HG03442 (cell line): ENCODE results near the gene CHST13.

Experiments
- ATAC-seq: cut with Tn5 transposase; IDR thresholded peaks from one replicate; pipeline ENCODE4 v1.9.1; 2021; ENCODE audit warnings: mild to moderate bottlenecking, moderate library complexity; ENCODE audit not compliant: unreplicated experiment

CHST13 gene

GRCh38 chr3:126552688-126553283 lies 28.8 kb downstream of the CHST13 start:
- no peak for ATAC-seq

DNA sequence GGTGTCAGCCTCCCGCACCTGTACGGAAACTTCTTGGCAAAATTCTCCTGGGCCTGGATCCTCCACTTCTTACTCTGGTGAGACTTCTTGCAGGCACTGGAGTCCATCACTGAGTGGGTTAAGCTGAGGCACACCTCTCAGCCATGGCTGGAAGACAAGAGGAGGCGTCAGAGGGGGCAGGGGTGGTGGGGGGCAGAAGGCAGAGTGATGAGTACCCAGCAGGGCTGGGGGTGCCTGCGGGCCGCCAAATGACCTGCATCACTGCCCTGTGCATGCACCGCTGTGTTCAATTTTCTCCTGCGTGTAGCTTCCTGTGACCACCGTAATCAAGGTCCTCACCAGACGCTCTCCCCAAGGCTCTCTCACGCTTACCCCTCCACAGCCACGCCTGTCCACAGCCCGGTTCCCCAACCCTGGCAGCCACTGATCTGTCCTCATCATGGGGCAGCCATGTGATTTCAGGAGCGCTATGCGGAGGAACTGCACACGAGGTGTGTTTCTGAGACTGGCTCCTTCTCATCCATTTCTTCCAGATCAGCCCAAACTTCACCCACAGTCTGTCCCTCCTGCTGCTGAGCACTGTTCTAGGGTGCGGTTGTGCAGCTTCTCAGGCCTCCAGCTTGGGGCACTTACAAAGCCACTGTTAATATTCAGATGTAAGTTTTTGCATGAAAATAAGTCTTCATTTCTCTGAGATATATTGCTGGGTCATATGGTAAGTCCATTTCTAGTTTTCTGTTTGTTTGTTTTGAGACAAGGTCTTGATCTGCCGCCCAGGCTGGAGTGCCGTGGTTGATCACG lies 29.5 kb downstream of the CHST13 start:
- no peak for ATAC-seq

- ATAC-seq = no peak
Observed at GRCh38 chr3:126554560-126555525, 30.9 kb downstream of the CHST13 start.

DNA sequence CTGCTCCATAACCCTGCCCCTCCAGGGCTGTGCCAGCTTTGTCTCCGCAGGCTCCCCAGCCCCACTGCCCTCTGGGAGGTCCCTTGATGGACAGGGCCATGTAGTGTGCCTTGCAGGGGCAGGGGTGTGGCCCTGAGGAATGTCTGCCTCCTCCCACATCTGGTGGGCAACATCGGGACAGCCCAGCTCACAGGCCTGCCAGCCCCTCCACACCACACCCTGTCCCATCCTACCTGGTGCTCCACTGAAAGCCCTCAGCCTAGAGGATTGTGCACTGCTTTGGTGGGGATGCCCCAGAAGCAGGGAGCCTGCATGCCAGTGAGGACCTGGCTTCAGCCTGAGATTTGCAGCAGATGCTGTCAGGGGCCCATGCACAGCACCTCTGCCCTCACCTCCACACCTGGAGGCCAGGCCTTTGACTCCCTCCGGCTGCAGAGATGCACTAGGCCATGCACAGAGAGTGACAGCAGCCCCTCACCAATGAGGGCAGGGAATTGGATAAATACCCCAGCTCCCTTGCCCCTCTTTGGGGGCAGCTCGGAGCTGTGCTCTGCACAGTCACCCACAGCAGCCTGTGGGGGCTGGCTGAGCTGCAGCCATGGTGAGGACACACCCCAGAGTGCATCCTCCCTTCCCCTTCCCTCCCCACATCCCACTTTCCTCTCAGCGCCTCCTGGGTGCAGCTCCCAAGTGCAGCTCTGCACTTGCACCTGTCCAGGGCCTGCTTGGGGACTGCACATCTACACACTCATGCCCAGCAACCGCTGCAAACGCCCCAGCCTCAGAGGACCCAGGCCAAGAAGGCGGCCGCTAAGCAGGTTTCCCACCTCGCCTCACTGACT lies 32.1 kb downstream of the CHST13 start:
- ATAC-seq = no peak

DNA sequence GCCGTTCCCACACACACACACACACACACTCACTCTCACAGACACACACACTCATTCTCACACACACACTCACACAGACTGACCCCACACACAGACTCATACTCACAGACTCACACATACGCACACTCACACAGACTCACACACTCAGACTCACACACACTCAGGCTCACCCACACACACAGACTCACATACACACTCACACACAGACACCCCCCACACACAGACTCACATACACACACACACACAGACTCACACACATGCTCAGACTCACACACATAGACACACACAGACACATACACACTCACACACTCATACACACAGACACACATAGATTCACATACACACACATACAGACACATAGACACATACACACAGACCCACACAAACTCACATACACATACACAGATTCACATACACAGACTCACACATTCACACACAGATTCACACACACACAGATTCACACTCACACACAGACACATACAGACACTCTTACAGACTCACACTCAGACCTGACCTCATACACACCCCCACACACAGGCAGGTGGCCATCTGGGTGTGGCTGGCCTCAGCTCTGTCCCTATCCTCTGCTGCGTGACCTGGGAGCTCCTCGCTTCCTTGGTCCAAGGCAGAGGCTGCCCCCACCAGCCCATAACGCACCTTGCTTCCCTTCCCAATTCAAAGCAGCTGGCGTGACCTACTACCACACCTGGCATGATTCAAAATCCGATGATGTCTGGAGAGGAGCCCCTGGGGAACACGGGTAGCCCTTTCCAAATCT lies 32.9 kb downstream of the CHST13 start:
- ATAC-seq = no peak

GRCh38 chr3:126557415-126557745 lies 33.4 kb downstream of the CHST13 start:
- ATAC-seq = no peak

GRCh38 chr3:126557761-126558160 lies 33.8 kb downstream of the CHST13 start:
- no peak for ATAC-seq

- ATAC-seq = no peak
Observed at GRCh38 chr3:126558336-126559071, 34.5 kb downstream of the CHST13 start, which contains the start of gene C3orf22. TSS of gene C3orf22 (minus strand) at chr3:126558932. CDS start at chr3:126553390, 5,542 bp downstream.

DNA sequence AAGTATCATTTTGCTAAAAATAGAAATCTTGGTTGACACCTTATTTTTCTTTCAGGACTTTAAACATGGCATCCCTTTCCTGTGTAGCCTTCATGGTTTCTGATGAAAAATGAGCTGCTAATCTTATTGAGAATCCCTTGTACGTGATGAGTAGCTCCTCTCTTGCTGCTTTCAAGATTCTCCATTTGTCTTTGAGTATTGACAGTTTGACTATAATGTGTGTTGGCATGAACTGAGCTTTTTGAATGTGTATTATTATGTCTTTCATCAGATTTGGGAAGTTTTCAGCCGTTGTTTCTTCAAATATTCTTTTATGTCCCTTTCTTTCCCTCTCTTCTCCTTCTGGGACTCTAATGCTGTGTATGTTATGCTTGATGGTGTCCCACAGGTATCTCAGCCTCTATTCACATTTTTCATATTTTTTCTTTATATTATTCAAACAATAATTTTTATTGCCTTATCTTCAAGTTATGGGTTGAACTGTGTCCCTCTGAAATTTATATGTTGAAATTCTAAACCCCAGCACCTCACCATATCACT lies 38.9 kb downstream of the CHST13 start:
- ATAC-seq = no peak

- ATAC-seq = no peak
Observed at GRCh38 chr3:126567696-126568438, 43.9 kb downstream of the CHST13 start.

DNA sequence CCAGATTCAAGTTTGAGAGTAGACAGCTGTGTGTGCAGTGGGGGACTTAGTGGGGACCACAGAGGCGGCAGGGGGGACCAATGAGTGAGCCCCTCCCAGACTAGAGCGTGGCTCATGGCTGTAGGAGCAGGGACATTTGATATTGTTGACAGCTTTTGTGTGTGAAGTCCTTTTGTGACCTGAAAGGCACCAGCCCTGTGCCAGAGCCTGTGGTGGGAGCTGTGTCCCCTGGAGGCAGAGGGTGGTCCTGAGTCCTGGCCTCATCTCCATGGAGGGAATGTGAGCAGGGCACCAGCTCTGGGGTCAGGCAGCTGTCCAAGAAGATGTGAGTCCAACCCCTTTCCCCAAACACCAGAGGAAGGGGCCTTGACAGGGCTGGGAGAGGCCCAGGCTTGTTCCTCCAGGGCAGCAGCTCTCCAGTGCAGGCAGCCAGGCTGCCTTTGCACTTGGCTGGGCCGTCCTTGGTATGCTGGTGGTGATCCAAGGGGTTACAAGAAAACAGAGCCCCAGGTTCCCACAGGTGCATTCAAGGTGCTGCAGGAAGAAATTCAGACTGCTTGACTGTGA lies 44.9 kb downstream of the CHST13 start:
- ATAC-seq = no peak

DNA sequence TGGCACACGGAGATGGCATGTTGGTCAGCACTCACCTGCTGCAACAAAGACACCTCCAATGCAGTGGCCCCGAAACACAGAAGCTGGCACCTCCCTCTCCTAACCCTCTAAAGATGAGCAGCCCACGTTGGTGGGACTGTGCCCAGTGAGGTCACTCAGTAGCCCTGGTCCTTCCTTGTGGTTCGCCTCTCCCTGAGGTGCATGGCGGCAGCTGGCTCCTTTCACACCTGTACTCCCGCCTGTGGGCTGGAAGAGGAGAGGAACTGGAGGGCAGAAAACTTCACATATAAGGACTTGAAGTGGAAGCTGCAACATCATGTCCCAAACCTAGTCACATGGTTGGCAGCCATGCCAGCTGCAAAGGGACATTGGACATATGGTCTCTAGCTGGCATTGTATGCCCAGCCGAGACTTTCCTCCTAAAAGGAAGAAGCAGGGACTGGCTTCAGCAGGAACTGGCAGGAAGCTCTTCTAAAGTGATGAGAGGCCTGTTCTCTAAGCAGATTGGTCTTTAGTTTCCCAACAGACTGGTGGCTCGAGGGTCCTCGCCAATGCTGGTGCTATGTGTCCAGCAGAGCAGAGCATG lies 45.5 kb downstream of the CHST13 start:
- no peak for ATAC-seq

- no peak for ATAC-seq
Observed at GRCh38 chr3:126570103-126570541, 46.2 kb downstream of the CHST13 start.

DNA sequence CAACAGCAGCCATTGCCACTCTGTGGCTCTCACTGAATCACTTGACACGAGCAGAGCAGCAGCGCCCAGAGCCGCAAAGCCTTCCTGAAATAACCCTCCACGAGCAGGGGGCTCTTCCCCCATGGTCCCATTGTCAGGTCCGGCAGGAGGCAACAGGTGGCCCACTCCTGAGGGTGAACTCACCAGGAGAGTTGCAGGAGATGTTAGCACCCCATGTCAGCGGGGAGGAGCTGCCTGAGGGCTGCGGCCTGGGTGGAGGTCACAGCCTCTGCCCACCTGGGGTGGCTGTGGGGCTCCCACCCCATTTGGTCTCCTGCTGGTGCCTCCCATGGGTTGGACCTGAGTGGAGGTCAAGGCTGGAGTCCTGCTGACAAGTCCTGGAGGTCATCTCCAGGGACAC lies 47.1 kb downstream of the CHST13 start:
- ATAC-seq = no peak

DNA sequence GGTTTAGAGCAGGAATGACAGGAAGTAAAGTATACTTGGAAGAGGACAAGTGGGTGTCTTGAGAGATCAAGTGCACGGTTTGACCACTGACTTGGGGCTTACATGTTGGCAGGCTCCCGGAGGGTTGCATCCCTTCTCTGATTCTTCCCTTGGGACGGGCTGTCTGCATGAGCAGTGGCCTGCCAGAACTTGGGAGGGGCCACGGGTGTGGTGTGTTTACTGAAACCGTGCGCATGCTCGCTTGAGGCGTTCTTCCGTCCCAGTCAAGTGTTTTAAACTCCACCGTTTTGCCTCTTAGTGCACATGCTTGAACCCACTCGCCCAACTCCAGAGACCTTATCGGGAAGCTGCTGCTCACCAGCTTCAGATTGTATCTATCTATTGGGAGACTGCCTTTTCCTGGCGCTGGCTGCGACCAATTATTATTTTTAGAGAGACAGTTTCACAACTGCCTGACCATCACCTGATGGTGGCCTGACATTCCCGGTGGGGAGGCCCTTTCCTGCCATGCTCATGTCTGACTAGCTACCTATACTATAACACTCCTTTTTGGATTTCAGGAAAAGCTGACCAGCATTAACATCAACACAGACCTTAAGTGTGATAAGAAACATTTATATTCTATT lies 49.6 kb downstream of the CHST13 start:
- no peak for ATAC-seq

GRCh38 chr3:126577261-126577660 lies 53.3 kb downstream of the CHST13 start:
- no peak for ATAC-seq

DNA sequence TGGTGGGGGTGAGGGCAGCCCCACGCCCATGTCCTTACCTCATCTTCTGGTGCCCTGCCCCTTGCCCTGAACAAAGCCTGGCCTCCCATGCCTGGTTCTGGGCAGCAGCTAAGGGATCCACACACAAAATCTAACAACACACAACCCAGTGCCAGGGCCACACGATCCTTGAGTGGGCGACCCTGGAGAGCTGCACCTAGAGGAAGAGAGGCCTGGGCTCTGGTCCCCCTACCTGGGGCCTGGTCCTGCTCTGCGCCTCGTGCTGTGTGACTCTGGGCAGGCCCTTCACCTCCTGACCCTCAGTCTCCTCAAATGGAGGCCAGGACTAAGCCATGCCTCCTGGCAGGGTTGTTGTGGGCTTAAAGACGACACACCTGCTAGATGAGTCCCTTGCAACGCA lies 54.7 kb downstream of the CHST13 start:
- ATAC-seq = no peak
